K562 (cell line): ENCODE measurements around the gene LONRF2. TPM values are rescaled to one million over a fixed set of nuclear protein-coding genes. Genes with fewer than 3 reads are reported as not detected.

Experiments used
- ADNP ChIP-seq: fragments of 200-800 bp; sonication (Bioruptor generic); IDR thresholded peaks from 2 replicates; pipeline ENCODE4 v1.6.1; 2016; ENCODE audit warnings: missing genetic modification characterization, missing compliant biosample characterization
- C11orf30 ChIP-seq: fragments of 450-650 bp; IDR thresholded peaks from 2 replicates; pipeline ENCODE4 v1.6.1; 2016; ENCODE audit warnings: low read depth, mild to moderate bottlenecking
- CHD2 ChIP-seq: IDR thresholded peaks from 2 replicates; pipeline ENCODE4 v1.6.1; 2011; ENCODE audit warnings: low read depth, low read length
- CUX1 ChIP-seq: fragments of 200-800 bp; sonication (Bioruptor generic); IDR thresholded peaks from 2 replicates; pipeline ENCODE4 v1.6.1; 2016; ENCODE audit warnings: missing genetic modification characterization, missing compliant biosample characterization
- FOXO4 ChIP-seq: fragments of 450-650 bp; formaldehyde crosslinking; IDR thresholded peaks from 2 replicates; pipeline ENCODE4 v1.4.0; 2020; ENCODE audit warnings: mild to moderate bottlenecking, moderate library complexity
- GATA2 ChIP-seq: sonication (generic); formaldehyde crosslinking; IDR thresholded peaks from 2 replicates; pipeline ENCODE4 v1.4.0; 2020; ENCODE audit warnings: mild to moderate bottlenecking, missing genetic modification reagents
- MTA1 ChIP-seq: fragments of 450-650 bp; IDR thresholded peaks from 2 replicates; pipeline ENCODE4 v1.6.1; 2017; ENCODE audit warnings: borderline replicate concordance
- NFE2 ChIP-seq: IDR thresholded peaks from 2 replicates; pipeline ENCODE4 v1.6.1; 2014; ENCODE audit warnings: antibody characterized with exemption, low read depth
- NUFIP1 ChIP-seq: fragments of 450-650 bp; IDR thresholded peaks from 2 replicates; pipeline ENCODE4 v1.6.1; 2018; ENCODE audit not compliant: partially characterized antibody
- POLR2AphosphoS5 ChIP-seq: IDR thresholded peaks from 2 replicates; pipeline ENCODE4 v1.6.1; 2011; ENCODE audit warnings: mild to moderate bottlenecking, low read depth, low read length, moderate library complexity; ENCODE audit not compliant: control insufficient read depth, insufficient read depth
- RAD21 ChIP-seq, 2 experiments: fragments of 250-450 bp in 1 of 2; fragments of 450-650 bp in 1 of 2; sonication (Bioruptor Pico) in 1 of 2; formaldehyde crosslinking in 1 of 2; IDR thresholded peaks in 1 of 2; conservative IDR thresholded peaks in 1 of 2; 2 replicates each; pipeline versions ENCODE4 v1.4.0 to v1.8.0; 2020 to 2022; ENCODE audit warnings: mild to moderate bottlenecking in 2 of 2, moderate library complexity in 1 of 2
- RBM22 ChIP-seq: fragments of 200-400 bp; formaldehyde crosslinking; IDR thresholded peaks from 2 replicates; pipeline ENCODE4 v1.6.1; 2018; ENCODE audit warnings: low read length, low read depth; ENCODE audit not compliant: poor library complexity, severe bottlenecking
- TCF15 ChIP-seq: fragments of 250-450 bp; sonication (Bioruptor Pico); IDR thresholded peaks from 2 replicates; pipeline ENCODE4 v1.8.0; 2022; ENCODE audit warnings: moderate library complexity, mild to moderate bottlenecking, inconsistent platforms
- ZBTB17 ChIP-seq: fragments of 450-650 bp; formaldehyde crosslinking; IDR thresholded peaks from 2 replicates; pipeline ENCODE4 v1.4.0; 2020; ENCODE audit warnings: mild to moderate bottlenecking
- ZNF121 ChIP-seq: sonication (generic); formaldehyde crosslinking; conservative IDR thresholded peaks from 2 replicates; pipeline ENCODE4 v1.8.0; 2022; ENCODE audit warnings: missing genetic modification reagents
- ZNF253 ChIP-seq: fragments of 250-450 bp; sonication (Bioruptor Pico); conservative IDR thresholded peaks from 2 replicates; pipeline ENCODE4 v1.6.1; 2021; ENCODE audit warnings: mild to moderate bottlenecking
- polyA plus RNA-seq, 8 experiments: library from polyadenylated mRNA; depleted of rRNA in 4 of 8; stranded (reverse) in 5 of 8; unstranded in 3 of 8; fragments of >200 nt; fragmentation: Nextera tagmentation in 2 of 8; fragmentation: Illumina TruSeq in 1 of 8; extraction: Ambion mirVana in 2 of 8; extraction: Trizol in 1 of 8; gene quantifications; 2 replicates each; pipeline versions ENCODE4 v1.2.1 to v1.2.3, GENCODE V29; 2011 to 2014; ENCODE audit warnings: inconsistent platforms in 1 of 8, missing spikeins in 1 of 8
- total RNA-seq, 7 experiments: library from RNA; depleted of rRNA in 6 of 7; stranded (reverse); fragments of >200 nt in 6 of 7; fragmentation: Illumina TruSeq in 2 of 7; extraction: Trizol in 2 of 7; gene quantifications; 2 replicates each; pipeline versions ENCODE4 v1.2.1 to v1.2.3, GENCODE V29; 2011 to 2021; ENCODE audit warnings: low replicate concordance in 1 of 7
- TF ChIP-seq, protein P1 (sequence below): conservative IDR thresholded peaks from 2 replicates; pipeline ENCODE4 v1.6.1; 2011; ENCODE audit warnings: low read depth, mild to moderate bottlenecking, low read length; ENCODE audit not compliant: control insufficient read depth

The LONRF2 gene
- total and polyA plus RNA-seq, 9 of the 15 experiments (the other 6 are each of a cell fraction or from before 2014, with no cell fraction given) = 0.35 to 5.0 (median 2.7) TPM

- no peak for TF ChIP-seq ZBTB17
- no peak for TF ChIP-seq MTA1
- TF ChIP-seq GATA2 (CRISPR knock-in tag) = no peak
- no peak for TF ChIP-seq NUFIP1
- TF ChIP-seq ZNF121 (CRISPR knock-in tag) = no peak
- no peak for TF ChIP-seq RAD21 (CRISPR knock-in tag; conservative IDR thresholded peaks at IDR 0.05 in 1 of 2, IDR thresholded peaks at IDR 0.05 in 1 of 2)
- TF ChIP-seq CUX1 = no peak
- TF ChIP-seq TCF15 (CRISPR knock-in tag) = no peak
- no peak for TF ChIP-seq ZNF253 (CRISPR knock-in tag)
- TF ChIP-seq ADNP (tag) = no peak
- TF ChIP-seq, protein P1, sequence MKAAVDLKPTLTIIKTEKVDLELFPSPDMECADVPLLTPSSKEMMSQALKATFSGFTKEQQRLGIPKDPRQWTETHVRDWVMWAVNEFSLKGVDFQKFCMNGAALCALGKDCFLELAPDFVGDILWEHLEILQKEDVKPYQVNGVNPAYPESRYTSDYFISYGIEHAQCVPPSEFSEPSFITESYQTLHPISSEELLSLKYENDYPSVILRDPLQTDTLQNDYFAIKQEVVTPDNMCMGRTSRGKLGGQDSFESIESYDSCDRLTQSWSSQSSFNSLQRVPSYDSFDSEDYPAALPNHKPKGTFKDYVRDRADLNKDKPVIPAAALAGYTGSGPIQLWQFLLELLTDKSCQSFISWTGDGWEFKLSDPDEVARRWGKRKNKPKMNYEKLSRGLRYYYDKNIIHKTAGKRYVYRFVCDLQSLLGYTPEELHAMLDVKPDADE = no peak
- 0 out of 2 replicates have a peak, but pooled peaks have one; percentile 41 for TF ChIP-seq FOXO4 (CRISPR knock-in tag)
- TF ChIP-seq RBM22 = no peak
- peak; percentile 68 for TF ChIP-seq C11orf30
- TF ChIP-seq CHD2 = no peak
- TF ChIP-seq POLR2AphosphoS5 = no peak
- TF ChIP-seq NFE2 = peak; percentile 78
Observed at GRCh38 chr2:100279586-100280534, 42.4 kb downstream of the LONRF2 start (continued).
